ENCODE measurements around the gene KCNJ10.
A peak's percentile ranks its signal among the peaks of the same experiment; 100 is the strongest.

KCNJ10 gene

DNA sequence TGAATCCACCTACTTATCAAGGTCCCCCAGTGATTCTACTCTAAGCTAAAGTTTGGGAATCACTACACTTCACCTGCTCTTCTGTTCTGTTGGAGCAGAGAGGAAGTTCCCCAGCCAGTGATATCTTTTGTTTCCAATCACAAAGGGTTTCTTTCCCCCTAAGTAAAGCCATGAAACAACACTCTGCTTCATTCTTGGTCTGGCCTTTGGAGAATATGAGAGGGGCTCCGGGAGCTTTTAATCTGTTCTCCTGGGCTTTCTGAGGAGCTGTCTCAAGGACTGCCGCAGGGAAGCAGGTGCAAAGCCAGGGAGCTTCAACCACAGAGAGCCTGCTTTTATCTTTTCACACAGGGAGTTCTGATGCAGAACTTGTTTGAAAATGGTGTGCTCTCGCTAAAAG is 105.8 kb downstream of the KCNJ10 start:
- Histone ChIP-seq H3K4me3 (ENCODE audit: low read length) (no peak overlapping the region), H3K4me1 (ENCODE audit: low read length) (peaks cover 51% of the 10 kb centered on the region), H3K79me2 (ENCODE audit: low read length) (no peaks in the 10 kb centered on the region), H4K20me1 (ENCODE audit: insufficient read depth, low read length) (no peaks in the 10 kb centered on the region), H3K9ac (ENCODE audit: low read length) (no peak overlapping the region), H3K27ac (ENCODE audit: low read length) (no peak overlapping the region), H3K9me3 (ENCODE audit: insufficient read depth, low read length) (no peaks in the 10 kb centered on the region), H3K27me3 (ENCODE audit: low read depth, low read length) (peaks cover 7% of the 10 kb centered on the region; the same call in 1 of the 2 replicates), H3K4me2 (ENCODE audit: low read length) (no peak overlapping the region), H2AFZ (ENCODE audit: low read depth, low read length) (no peak overlapping the region), H3K36me3 (replicated peaks; ENCODE audit: low read depth, low read length) (peaks cover 3% of the 10 kb centered on the region)
- TF ChIP-seq EZH2phosphoT487 (IDR thresholded peaks at IDR 0.05; ENCODE audit: low read depth) (no peak), CTCF (IDR thresholded peaks at IDR 0.05; ENCODE audit: low read depth, low read length) (no peak)

DNA sequence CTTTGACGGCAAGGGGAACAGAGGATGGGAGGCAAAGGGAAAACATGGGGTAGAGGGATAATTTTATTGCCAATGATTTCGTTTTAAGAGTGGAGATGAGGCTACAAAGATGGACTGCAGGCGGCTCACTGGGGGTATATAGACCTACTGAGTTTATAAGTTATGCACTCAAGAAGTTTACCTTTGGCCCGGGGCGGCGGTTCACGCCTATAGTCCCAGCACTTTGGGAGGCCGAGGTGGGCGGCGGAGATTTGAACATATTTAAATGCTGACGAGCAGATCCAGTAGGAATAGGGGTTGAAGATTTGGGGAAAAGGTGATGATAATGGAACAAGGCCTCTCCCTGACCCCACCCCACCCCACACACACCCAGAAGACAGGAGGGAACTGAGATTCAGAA is 107.8 kb downstream of the KCNJ10 start:
- peaks cover 7% of the 10 kb centered on the region; the same call in 1 of the 2 replicates for H3K27me3 ChIP-seq (ENCODE audit: low read depth, low read length)
- H3K4me3 ChIP-seq (ENCODE audit: low read length), result no peak overlapping the region
- H3K4me2 ChIP-seq (ENCODE audit: low read length), result no peak overlapping the region
- no peaks in the 10 kb centered on the region for H4K20me1 ChIP-seq (ENCODE audit: insufficient read depth, low read length)
- H3K4me1 ChIP-seq (ENCODE audit: low read length), result peaks cover 55% of the 10 kb centered on the region
- no peaks in the 10 kb centered on the region for H3K79me2 ChIP-seq (ENCODE audit: low read length)
- no peaks in the 10 kb centered on the region for H3K36me3 ChIP-seq (replicated peaks; ENCODE audit: low read depth, low read length)
- no peaks in the 10 kb centered on the region for H3K9me3 ChIP-seq (ENCODE audit: insufficient read depth, low read length)
- H2AFZ ChIP-seq (ENCODE audit: low read depth, low read length), result no peak overlapping the region
- H3K9ac ChIP-seq (ENCODE audit: low read length), result no peak overlapping the region
- H3K27ac ChIP-seq (ENCODE audit: low read length), result no peak overlapping the region
- TF ChIP-seq EZH2phosphoT487 (IDR thresholded peaks at IDR 0.05; ENCODE audit: low read depth), result no peak

DNA sequence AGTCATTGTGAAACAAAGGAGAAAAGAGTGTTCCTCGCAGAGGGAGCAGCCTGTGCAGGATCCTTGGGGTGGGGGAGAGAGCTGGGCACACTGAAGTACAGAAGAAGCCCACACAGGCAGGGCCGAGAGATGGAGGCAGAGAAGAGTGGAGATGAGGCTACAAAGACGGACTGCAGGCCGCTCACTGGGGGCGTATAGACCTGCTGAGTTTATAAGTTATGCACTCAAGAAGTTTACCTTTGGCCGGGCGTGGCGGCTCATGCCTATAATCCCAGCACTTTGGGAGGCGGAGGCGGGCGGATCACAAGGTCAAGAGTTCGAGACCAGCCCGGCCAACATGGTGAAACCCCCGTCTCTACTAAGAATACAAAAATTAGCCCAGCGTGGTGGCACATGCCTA is 108.3 kb downstream of the KCNJ10 start:
- H3K4me1 ChIP-seq (ENCODE audit: low read length), result peaks cover 53% of the 10 kb centered on the region
- peak overlapping the region; percentile 2; the same call in 1 of the 2 replicates for H3K4me2 ChIP-seq (ENCODE audit: low read length)
- H3K27ac ChIP-seq (ENCODE audit: low read length), result no peak overlapping the region; the same call in 1 of the 2 replicates
- no peaks in the 10 kb centered on the region for H3K36me3 ChIP-seq (replicated peaks; ENCODE audit: low read depth, low read length)
- H4K20me1 ChIP-seq (ENCODE audit: insufficient read depth, low read length), result no peaks in the 10 kb centered on the region
- no peak overlapping the region for H3K9ac ChIP-seq (ENCODE audit: low read length)
- no peak overlapping the region for H3K4me3 ChIP-seq (ENCODE audit: low read length)
- H3K79me2 ChIP-seq (ENCODE audit: low read length), result no peaks in the 10 kb centered on the region
- H3K9me3 ChIP-seq (ENCODE audit: insufficient read depth, low read length), result no peaks in the 10 kb centered on the region
- TF ChIP-seq EZH2phosphoT487 (IDR thresholded peaks at IDR 0.05; ENCODE audit: low read depth) (no peak), CTCF (IDR thresholded peaks at IDR 0.05; ENCODE audit: low read depth, low read length) (no peak)
- peaks cover 7% of the 10 kb centered on the region; the same call in 1 of the 2 replicates for H3K27me3 ChIP-seq (ENCODE audit: low read depth, low read length)
- H2AFZ ChIP-seq (ENCODE audit: low read depth, low read length), result no peak overlapping the region

DNA sequence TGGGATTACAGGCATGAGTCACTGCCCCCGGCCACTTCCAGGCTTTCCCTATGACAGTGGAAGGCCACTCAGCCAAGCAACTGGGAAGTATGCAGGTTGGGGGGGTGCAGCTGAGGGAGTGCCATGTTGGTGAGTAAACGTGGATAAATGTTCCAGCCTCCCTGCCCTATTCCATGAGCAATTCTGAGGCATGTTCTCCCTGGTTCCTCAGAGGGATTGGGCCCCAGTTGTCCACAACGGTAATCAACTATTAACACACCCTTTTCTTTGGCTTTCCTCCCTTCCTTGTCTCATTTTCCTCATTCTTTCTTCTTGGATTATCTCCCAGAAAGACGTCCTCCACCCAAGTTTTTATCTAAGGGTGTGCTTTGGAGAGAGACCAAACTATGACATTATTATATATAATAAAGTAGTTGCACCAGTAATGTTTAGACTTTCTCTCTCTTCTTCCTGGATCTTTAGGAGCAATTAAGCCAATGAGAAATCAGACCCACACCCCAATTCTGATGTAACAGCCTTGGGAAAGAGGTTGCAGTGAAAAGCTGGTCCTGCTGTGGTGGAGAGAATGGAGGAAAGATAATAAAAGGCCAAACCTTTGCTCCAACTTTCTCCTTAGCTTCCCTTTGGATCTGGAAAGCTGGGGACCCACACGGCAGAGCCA is 109.1 kb downstream of the KCNJ10 start:
- Histone ChIP-seq H2AFZ (ENCODE audit: low read depth, low read length) (no peak overlapping the region), H3K4me3 (ENCODE audit: low read length) (no peak overlapping the region), H4K20me1 (ENCODE audit: insufficient read depth, low read length) (no peaks in the 10 kb centered on the region), H3K9ac (ENCODE audit: low read length) (no peak overlapping the region), H3K79me2 (ENCODE audit: low read length) (no peaks in the 10 kb centered on the region), H3K9me3 (ENCODE audit: insufficient read depth, low read length) (no peaks in the 10 kb centered on the region), H3K36me3 (replicated peaks; ENCODE audit: low read depth, low read length) (no peaks in the 10 kb centered on the region), H3K4me2 (ENCODE audit: low read length) (peak overlapping the region; percentile 2; the same call in 1 of the 2 replicates), H3K27me3 (ENCODE audit: low read depth, low read length) (no peaks in the 10 kb centered on the region), H3K27ac (ENCODE audit: low read length) (no peak overlapping the region), H3K4me1 (ENCODE audit: low read length) (peaks cover 50% of the 10 kb centered on the region)
- TF ChIP-seq EZH2phosphoT487 (IDR thresholded peaks at IDR 0.05; ENCODE audit: low read depth), result no peak
- TF ChIP-seq CTCF (IDR thresholded peaks at IDR 0.05; ENCODE audit: low read depth, low read length), result no peak

All from OCI-LY3 (cell line).